ENCODE data around the gene PRSS56. TPM values are rescaled to one million over a fixed set of nuclear protein-coding genes. Genes with fewer than 3 reads are reported as not detected.

PRSS56 gene
- total RNA-seq (2021; fragmentation: NEBNext Ultra II Directional; extraction: Animal tissue kit (Norgen Biotek cat#: 25700)), result not detected in 2 replicates
- 0.03 and 0.11 TPM in 2 replicates for polyA plus RNA-seq (2011; rRNA removed)
- 0.09 TPM for polyA plus RNA-seq (2011; cell fraction: cytosol; rRNA removed)
- 0.14 TPM for polyA plus RNA-seq (2011; cell fraction: nucleus; rRNA removed)
- polyA plus RNA-seq (2012, experiment 1 of 2), result 0.17 TPM in 1 of 4 replicates, not detected in the others
- polyA plus RNA-seq (2012, experiment 2 of 2), result not detected
- not detected for polyA plus RNA-seq (2013, experiment 1 of 2)
- polyA plus RNA-seq (2013, experiment 2 of 2), result not detected
- polyA minus RNA-seq (2011; rRNA and poly(A)+ RNA removed), result not detected in 2 replicates
- polyA minus RNA-seq (2011; cell fraction: cytosol; rRNA and poly(A)+ RNA removed), result not detected
- polyA minus RNA-seq (2011; cell fraction: nucleus; rRNA and poly(A)+ RNA removed), result not detected
- long read RNA-seq, experiment 1, result 0 reads
- long read RNA-seq, experiment 2, result 0 reads

- Histone ChIP-seq H2BK20ac (ENCODE audit: low read length) (no peak within 1 kb of the TSS), H3K79me2 (ENCODE audit: control insufficient read depth in 1 of 2, insufficient read depth in 2 of 2, low read length in 2 of 2) (no peaks in the 10 kb centered on the region), H3K4ac (replicated peaks; ENCODE audit: insufficient read length, low read depth, low read length) (no peak within 1 kb of the TSS), H3K4me2 (ENCODE audit: insufficient read depth in 1 of 2, low read depth in 2 of 2, low read length in 2 of 2) (no peak within 1 kb of the TSS), H3K27me3 (replicated peaks in 1 of 4; ENCODE audit: control insufficient read depth in 3 of 4, extremely low read depth in 1 of 4, insufficient read depth in 3 of 4, low read length in 3 of 4) (peaks cover 19 to 40% (median 37%) of the 10 kb centered on the region in 4 experiments), H3K36me3 (ENCODE audit: control insufficient read depth in 2 of 4, insufficient read depth in 4 of 4, low read length in 3 of 4) (no peaks in the 10 kb centered on the region), H3K9ac (replicated peaks in 1 of 4; ENCODE audit: extremely low read depth in 1 of 4, low read depth in 3 of 4, low read length in 3 of 4) (no peak within 1 kb of the TSS), H3K4me1 (replicated peaks in 1 of 4; ENCODE audit: control insufficient read depth in 3 of 4, insufficient read depth in 4 of 4, low read length in 3 of 4) (peaks cover 0 to 22% (median 7%) of the 10 kb centered on the region in 4 experiments; a peak in 5 of 7 replicates), H2AK5ac (ENCODE audit: low read depth, low read length) (no peak within 1 kb of the TSS), H2BK12ac (ENCODE audit: low read depth, low read length) (peak within 1 kb of the TSS; percentile 87; the same call in 1 of the 2 replicates), H2BK15ac (ENCODE audit: low read length) (0 out of 2 replicates have a peak within 1 kb of the TSS, but pooled peaks have one; percentile 31), H2BK5ac (ENCODE audit: low read depth, low read length) (no peak within 1 kb of the TSS), H4K8ac (ENCODE audit: extremely low read depth, insufficient read depth, low read length) (peak within 1 kb of the TSS; percentile 69; the same call in 1 of the 2 replicates), H3K56ac (replicated peaks; ENCODE audit: insufficient read length, low read depth, low read length) (no peak within 1 kb of the TSS), H3K23me2 (ENCODE audit: low read depth, low read length) (peaks cover 10% of the 10 kb centered on the region; the same call in 1 of the 2 replicates), H3K23ac (ENCODE audit: insufficient read length) (no peak within 1 kb of the TSS), H2BK120ac (replicated peaks; ENCODE audit: low read depth, low read length) (no peak within 1 kb of the TSS), H3K79me1 (ENCODE audit: low read depth, low read length) (no peaks in the 10 kb centered on the region), H3K14ac (ENCODE audit: insufficient read length) (no peak within 1 kb of the TSS), H3K27ac (ENCODE audit: low read depth, low read length) (no peak within 1 kb of the TSS), H3K9me3 (ENCODE audit: insufficient read depth in 2 of 2, low read depth in 1 of 2, low read length in 1 of 2) (no peaks in the 10 kb centered on the region), H4K91ac (replicated peaks; ENCODE audit: insufficient read length, low read length) (no peak within 1 kb of the TSS), H3K18ac (ENCODE audit: extremely low read depth, low read length) (no peak within 1 kb of the TSS), H4K5ac (ENCODE audit: insufficient read length, low read depth, low read length) (no peak within 1 kb of the TSS), H2AFZ (ENCODE audit: low read length) (no peak within 1 kb of the TSS), H3K4me3 (ENCODE audit: extremely low read depth in 1 of 4, insufficient read depth in 2 of 4, low read depth in 3 of 4, low read length in 4 of 4) (no peak within 1 kb of the TSS), H4K20me1 (replicated peaks in 1 of 2; ENCODE audit: control insufficient read depth in 1 of 2, insufficient read depth in 2 of 2, low read length in 2 of 2) (peaks cover 3 to 4% of the 10 kb centered on the region in 2 experiments)
- POLR2A ChIA-PET (ENCODE audit: partially characterized antibody), result interaction anchor here (0.7 to 1.7 kb wide), 4 partner anchors 9 to 31 kb away, joined by 3 to 5 read pairs (median 4); partner anchors contain the start of genes EIF4E2 and TIGD1
- 84% methylated on average over 17 of the region's 19 CpGs; no CpG with 5 or more reads in 1 of the 2 experiments for WGBS, 2 experiments (ENCODE audit: extremely low coverage in 1 of 2, insufficient coverage in 1 of 2, insufficient read length in 1 of 2, insufficient replicate concordance in 2 of 2, low coverage in 1 of 2, low lambda C conversion rate in 2 of 2, missing lambda C conversion rate in 1 of 2)
- CTCF ChIA-PET (ENCODE audit: partially characterized antibody), result interaction anchor here (0.7 to 10.6 kb wide), 24 partner anchors 11 to 227 kb away, joined by 3 to 176 read pairs (median 8); partner anchors contain the start of gene CHRNG
- FAIRE-seq (no peak), DNase-seq (ENCODE audit: low read depth in 1 of 2, low spot score in 2 of 2) (no peak)
- no peak for TF ChIP-seq ATF3 (IDR thresholded peaks at IDR 0.05; ENCODE audit: insufficient read depth, low read depth, low read length)
- no peak for TF ChIP-seq ZNF274 (IDR thresholded peaks at IDR 0.05; ENCODE audit: borderline replicate concordance, extremely low read depth, low read length)
Observed at GRCh38 chr2:232519581-232520438, at the start of gene PRSS56. TSS of gene PRSS56 (plus strand) at chr2:232520388. CDS start at chr2:232520599, 211 bp downstream.

All from H1 (cell line).